GM23248 (cell line): ENCODE results near the gene TMEM164. TPM values are rescaled to one million over a fixed set of nuclear protein-coding genes. Genes with fewer than 3 reads are reported as not detected.

Experiments
- DNase-seq: peaks from one replicate; pipeline ENCODE4 v3.0.0-alpha.2; 2015
- H2AFZ ChIP-seq: fragments of 200-600 bp; sonication (generic); 2 replicates; pipeline ENCODE4 v1.6.1; 2016; ENCODE audit warnings: antibody characterized with exemption
- H3F3A ChIP-seq: fragments of 200-600 bp; sonication (generic); 2 replicates; pipeline ENCODE4 v1.6.1; 2016; ENCODE audit warnings: mild to moderate bottlenecking, antibody characterized with exemption, mixed run types; ENCODE audit not compliant: insufficient read depth
- H3K27ac ChIP-seq: fragments of 200-600 bp; sonication (generic); 2 replicates; pipeline ENCODE4 v1.5.1; 2016; ENCODE audit warnings: mild to moderate bottlenecking
- H3K27me3 ChIP-seq: fragments of 200-600 bp; sonication (generic); replicated peaks from 2 replicates; pipeline ENCODE4 v1.6.1; 2016; ENCODE audit warnings: mild to moderate bottlenecking; ENCODE audit not compliant: insufficient read depth
- H3K36me3 ChIP-seq: fragments of 200-600 bp; sonication (generic); 2 replicates; pipeline ENCODE4 v1.6.1; 2016; ENCODE audit warnings: low read depth, mild to moderate bottlenecking
- H3K4me1 ChIP-seq: fragments of 200-600 bp; sonication (generic); 2 replicates; pipeline ENCODE4 v1.6.1; 2016; ENCODE audit warnings: mild to moderate bottlenecking; ENCODE audit not compliant: insufficient read depth
- H3K4me2 ChIP-seq: fragments of 200-600 bp; sonication (generic); one replicate; pipeline ENCODE4 v1.6.1; 2016; ENCODE audit warnings: mild to moderate bottlenecking; ENCODE audit not compliant: unreplicated experiment
- H3K4me3 ChIP-seq: fragments of 200-600 bp; sonication (generic); 2 replicates; pipeline ENCODE4 v1.5.1; 2016; ENCODE audit warnings: mild to moderate bottlenecking
- H3K79me2 ChIP-seq: fragments of 200-600 bp; sonication (generic); 2 replicates; pipeline ENCODE4 v1.6.1; 2016; ENCODE audit warnings: mild to moderate bottlenecking; ENCODE audit not compliant: insufficient read depth
- H3K9ac ChIP-seq: fragments of 200-600 bp; sonication (generic); 2 replicates; pipeline ENCODE4 v1.6.1; 2016; ENCODE audit warnings: mild to moderate bottlenecking
- H3K9me2 ChIP-seq: fragments of 200-600 bp; sonication (generic); 2 replicates; pipeline ENCODE4 v1.6.1; 2016; ENCODE audit warnings: mixed run types, mild to moderate bottlenecking, moderate library complexity; ENCODE audit not compliant: insufficient read depth
- H3K9me3 ChIP-seq: fragments of 200-600 bp; sonication (generic); one replicate; pipeline ENCODE4 v1.6.1; 2017; ENCODE audit warnings: low read depth
- H4K20me1 ChIP-seq: fragments of 200-600 bp; sonication (generic); 2 replicates; pipeline ENCODE4 v1.6.0; 2016; ENCODE audit not compliant: insufficient read depth
- EZH2 ChIP-seq: fragments of 200-600 bp; sonication (generic); IDR thresholded peaks from 2 replicates; pipeline ENCODE4 v1.6.1; 2018; ENCODE audit warnings: antibody characterized with exemption, mild to moderate bottlenecking; ENCODE audit not compliant: insufficient read depth, poor library complexity, severe bottlenecking
- EZH2phosphoT487 ChIP-seq: fragments of 200-600 bp; sonication (generic); IDR thresholded peaks from 2 replicates; pipeline ENCODE4 v1.6.1; 2018; ENCODE audit warnings: antibody characterized with exemption, moderate library complexity, mild to moderate bottlenecking, low read depth; ENCODE audit not compliant: insufficient read depth
- WGBS, 2 experiments: methylation state at CpG; one replicate each; pipeline ENCODE4 v1.1.6; 2015 to 2017; ENCODE audit warnings: low lambda C conversion rate in 2 of 2, low coverage in 1 of 2; ENCODE audit errors: missing lambda C conversion rate in 2 of 2; 5-methylcytosine and 5-hydroxymethylcytosine counted together
- in situ Hi-C: fragments of 300-500 bp; cut with MboI; formaldehyde crosslinking; loops from 2 replicates; pipeline ENCODE4 v1.15.0; 2020
- polyA plus RNA-seq: library from polyadenylated mRNA; unstranded; fragments of >200 nt; fragmentation: Nextera tagmentation; extraction: Ambion mirVana; gene quantifications from 2 replicates; pipeline ENCODE4 v1.2.1, GENCODE V29; 2016
- total RNA-seq: library from RNA; depleted of rRNA; stranded (reverse); fragments of >200 nt; shearing (Covaris generic); gene quantifications from 2 replicates; pipeline ENCODE4 v1.2.3, GENCODE V29; 2014

The TMEM164 gene
- total and polyA plus RNA-seq, 2 experiments from 2014 or later: 1.4 to 9.1 TPM

DNA sequence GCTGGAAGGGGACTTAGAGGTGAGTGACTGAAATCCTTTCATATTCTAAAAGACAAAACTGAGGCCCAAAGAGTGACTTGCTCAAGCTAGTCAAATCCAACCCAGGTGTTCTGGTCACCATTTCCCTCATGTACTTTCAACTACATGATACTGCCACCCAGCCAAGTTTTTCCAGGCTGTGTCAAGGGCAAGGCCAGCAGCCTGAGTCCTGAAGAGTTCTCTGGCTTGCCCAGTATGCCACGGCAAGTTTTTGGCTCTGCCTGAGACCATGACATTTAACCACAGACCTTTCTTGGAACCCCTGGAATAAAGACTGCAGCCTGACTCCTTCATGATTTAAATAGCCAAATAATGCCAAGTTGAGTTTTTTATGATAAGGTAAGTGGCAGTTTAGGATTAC is 10.7 kb upstream of the TMEM164 start:
- 30 to 33% methylated on average over 1 of the region's 1 CpG for WGBS, 2 experiments
- in situ Hi-C loops: no loop called here

DNA sequence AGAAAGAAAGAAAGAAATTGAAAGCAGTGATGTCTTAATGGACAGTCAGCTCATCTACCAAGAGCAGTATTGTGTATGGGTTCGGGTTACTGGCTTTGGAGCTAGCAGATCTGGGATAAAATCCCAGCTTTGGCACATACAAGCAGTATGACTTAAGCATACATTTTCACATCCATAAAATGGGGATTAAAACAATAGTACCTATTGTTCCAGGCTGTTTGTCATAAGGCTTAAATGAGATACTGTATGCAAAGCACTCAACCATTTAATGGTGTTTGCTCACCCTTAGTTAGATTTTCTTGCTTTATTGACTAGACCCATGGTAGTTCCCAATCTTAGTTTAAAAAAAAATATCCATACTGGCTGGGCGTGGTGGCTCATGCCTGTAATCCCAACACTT is 7.8 kb upstream of the TMEM164 start:
- H2AFZ ChIP-seq: no peak overlapping the region
- H3K27ac ChIP-seq: no peak overlapping the region
- H3K4me2 ChIP-seq: no peak overlapping the region
- TF ChIP-seq EZH2 (no peak), EZH2phosphoT487 (no peak)
- in situ Hi-C loops: no loop called here
- no peaks in the 10 kb centered on the region for H3K4me1 ChIP-seq
- no peak overlapping the region for H3K4me3 ChIP-seq
- H3K9ac ChIP-seq: no peak overlapping the region
- no peak for DNase-seq
- H4K20me1 ChIP-seq: no peaks in the 10 kb centered on the region
- no peaks in the 10 kb centered on the region for H3K79me2 ChIP-seq
- no peaks in the 10 kb centered on the region for H3F3A ChIP-seq
- no peaks in the 10 kb centered on the region for H3K9me2 ChIP-seq
- WGBS, 2 experiments: 48 to 52% methylated on average over 2 of the region's 2 CpGs
- H3K9me3 ChIP-seq: no peaks in the 10 kb centered on the region
- H3K27me3 ChIP-seq: no peaks in the 10 kb centered on the region
- H3K36me3 ChIP-seq: no peaks in the 10 kb centered on the region

More for the DNA sequence above, 10.7 kb upstream of the TMEM164 start:
- Histone ChIP-seq H3K9ac (no peak overlapping the region), H3K4me1 (no peaks in the 10 kb centered on the region), H3K9me2 (no peaks in the 10 kb centered on the region), H2AFZ (no peak overlapping the region), H3K4me3 (no peak overlapping the region), H3K27me3 (no peaks in the 10 kb centered on the region), H3K4me2 (no peak overlapping the region), H3K36me3 (no peaks in the 10 kb centered on the region), H3K9me3 (no peaks in the 10 kb centered on the region), H3F3A (no peaks in the 10 kb centered on the region), H4K20me1 (no peaks in the 10 kb centered on the region), H3K27ac (no peak overlapping the region), H3K79me2 (no peaks in the 10 kb centered on the region)
- TF ChIP-seq EZH2: no peak
- TF ChIP-seq EZH2phosphoT487: no peak
- no peak for DNase-seq

DNA sequence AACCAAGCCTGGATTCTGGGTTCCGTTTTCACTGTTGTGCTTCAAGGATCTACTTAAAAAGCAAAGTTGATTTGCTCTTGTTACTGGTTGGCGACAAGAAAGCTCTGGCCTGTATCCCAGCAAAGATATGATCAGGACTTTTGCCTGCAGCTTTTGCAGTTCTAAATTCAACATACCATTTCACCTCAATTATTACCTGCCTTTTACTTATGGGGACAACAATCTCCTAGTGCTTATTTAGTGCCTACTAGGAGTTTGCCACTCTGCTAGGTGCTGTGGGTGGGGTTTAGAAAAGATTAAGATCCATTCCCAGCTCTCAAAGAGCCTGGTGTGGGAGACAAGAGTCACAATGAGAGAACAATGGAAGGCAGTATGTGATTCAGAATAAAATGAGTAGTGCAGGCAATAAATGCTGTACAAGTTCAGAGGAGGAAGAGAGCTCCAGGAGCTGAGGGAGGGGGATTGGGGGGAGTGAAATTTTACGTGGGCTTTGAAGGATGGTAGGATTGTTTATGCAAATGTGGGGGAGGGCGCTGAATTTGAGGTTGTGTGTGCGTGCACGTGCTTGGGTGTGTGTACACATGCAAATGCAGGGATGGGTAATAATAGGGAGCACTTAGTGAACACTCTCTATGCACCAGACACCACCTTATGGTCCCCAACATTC is 5.0 kb upstream of the TMEM164 start:
- H2AFZ ChIP-seq: no peak overlapping the region
- H3K4me2 ChIP-seq: no peak overlapping the region
- no peaks in the 10 kb centered on the region for H3K27me3 ChIP-seq
- no peak for DNase-seq
- H4K20me1 ChIP-seq: no peaks in the 10 kb centered on the region
- no peak overlapping the region for H3K9ac ChIP-seq
- no peak for TF ChIP-seq EZH2phosphoT487
- no peak for TF ChIP-seq EZH2
- H3K27ac ChIP-seq: no peak overlapping the region
- no peaks in the 10 kb centered on the region for H3K4me1 ChIP-seq
- in situ Hi-C loops: no loop called here
- 53 to 59% methylated on average over 6 of the region's 6 CpGs for WGBS, 2 experiments
- H3K4me3 ChIP-seq: no peak overlapping the region
- H3K79me2 ChIP-seq: no peaks in the 10 kb centered on the region
- H3K9me2 ChIP-seq: no peaks in the 10 kb centered on the region
- H3K9me3 ChIP-seq: no peaks in the 10 kb centered on the region
- no peaks in the 10 kb centered on the region for H3K36me3 ChIP-seq
- H3F3A ChIP-seq: no peaks in the 10 kb centered on the region

DNA sequence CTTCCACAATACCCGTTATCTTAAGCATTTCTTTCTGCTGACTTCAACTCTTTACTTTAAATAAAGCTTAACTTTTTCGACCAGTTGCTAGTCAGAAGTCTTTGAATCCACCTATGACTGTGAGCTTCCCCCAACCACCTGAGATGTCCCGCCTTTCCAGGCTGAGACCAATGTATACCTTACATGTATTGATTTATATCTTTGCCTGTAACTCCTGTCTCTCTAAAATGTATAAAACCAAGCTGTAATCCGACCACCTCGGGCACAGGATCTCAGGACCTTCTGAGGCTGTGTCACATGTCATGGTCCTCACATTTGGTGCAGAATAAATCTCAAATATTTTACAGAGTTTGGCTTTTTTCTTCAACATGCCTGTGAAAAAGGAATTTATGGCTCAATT is 2.9 kb upstream of the TMEM164 start:
- Histone ChIP-seq H3K4me1 (no peaks in the 10 kb centered on the region), H3K79me2 (no peaks in the 10 kb centered on the region), H4K20me1 (no peaks in the 10 kb centered on the region), H3K9me3 (no peaks in the 10 kb centered on the region), H3K36me3 (no peaks in the 10 kb centered on the region), H3K4me2 (no peak overlapping the region), H2AFZ (no peak overlapping the region), H3K27ac (no peak overlapping the region), H3K9ac (no peak overlapping the region), H3K9me2 (no peaks in the 10 kb centered on the region), H3F3A (no peaks in the 10 kb centered on the region), H3K4me3 (no peak overlapping the region), H3K27me3 (no peaks in the 10 kb centered on the region)
- WGBS, 2 experiments: 84 to 90% methylated on average over 5 of the region's 5 CpGs
- TF ChIP-seq EZH2 (no peak), EZH2phosphoT487 (no peak)
- no peak for DNase-seq
- in situ Hi-C loops: no loop called here
